HepG2 (cell line): ENCODE results near the gene MAP1LC3A. TPM values are rescaled to one million over a fixed set of nuclear protein-coding genes. Genes with fewer than 3 reads are reported as not detected.

Experiments
- ATAD3A ChIP-seq: sonication (generic); formaldehyde crosslinking; IDR thresholded peaks from 2 replicates; pipeline ENCODE4 v1.4.0; 2020; ENCODE audit warnings: missing genetic modification reagents
- ATF7 ChIP-seq, 2 experiments: fragments of 450-650 bp in 1 of 2; sonication (generic) in 1 of 2; formaldehyde crosslinking in 1 of 2; IDR thresholded peaks; 2 replicates each; pipeline versions ENCODE4 v1.4.0 to v1.6.1; 2016 to 2020; ENCODE audit warnings: antibody characterized with exemption in 1 of 2, mild to moderate bottlenecking in 1 of 2, missing genetic modification reagents in 1 of 2
- PAF1 ChIP-seq: IDR thresholded peaks from 2 replicates; pipeline ENCODE4 v1.6.1; 2016; ENCODE audit warnings: missing genetic modification reagents, missing compliant biosample characterization
- RBM22 ChIP-seq: fragments of 200-400 bp; formaldehyde crosslinking; optimal IDR thresholded peaks from 2 replicates; pipeline ENCODE3; 2017; ENCODE audit warnings: mild to moderate bottlenecking, low read length, moderate library complexity
- RFX5 ChIP-seq: IDR thresholded peaks from 2 replicates; pipeline ENCODE4 v1.6.1; 2011; ENCODE audit warnings: low read depth, low read length, improper control_type of control experiment
- SAP130 ChIP-seq: IDR thresholded peaks from 2 replicates; pipeline ENCODE4 v1.6.1; 2016; ENCODE audit warnings: low read depth
- TBX2 ChIP-seq: sonication (generic); formaldehyde crosslinking; IDR thresholded peaks from 2 replicates; pipeline ENCODE4 v1.5.0; 2020; ENCODE audit warnings: missing genetic modification reagents, mild to moderate bottlenecking, borderline replicate concordance
- ZKSCAN1 ChIP-seq: fragments of 150-350 bp; IDR thresholded peaks from 2 replicates; pipeline ENCODE4 v1.6.1; 2014; ENCODE audit warnings: low read length
- ZNF17 ChIP-seq: sonication (generic); formaldehyde crosslinking; IDR thresholded peaks from 2 replicates; pipeline ENCODE4 v1.5.0; 2020; ENCODE audit warnings: mild to moderate bottlenecking, missing genetic modification reagents
- ZNF318 ChIP-seq: sonication (generic); formaldehyde crosslinking; IDR thresholded peaks from 2 replicates; pipeline ENCODE4 v1.4.0; 2020; ENCODE audit warnings: mild to moderate bottlenecking, missing genetic modification reagents
- ZNF362 ChIP-seq: sonication (generic); formaldehyde crosslinking; IDR thresholded peaks from 2 replicates; pipeline ENCODE4 v1.4.0; 2020; ENCODE audit warnings: missing genetic modification reagents, mild to moderate bottlenecking, borderline replicate concordance
- ZZZ3 ChIP-seq: sonication (generic); formaldehyde crosslinking; IDR thresholded peaks from 2 replicates; pipeline ENCODE4 v1.4.0; 2020; ENCODE audit warnings: missing genetic modification reagents, mild to moderate bottlenecking, borderline replicate concordance
- polyA plus RNA-seq, 8 experiments: library from polyadenylated mRNA; depleted of rRNA in 3 of 8; stranded (reverse) in 7 of 8; unstranded in 1 of 8; fragments of >200 nt; fragmentation: Illumina TruSeq in 4 of 8; extraction: Trizol in 4 of 8; gene quantifications; 2 replicates each; pipeline versions ENCODE4 v1.2.1 to v1.2.3, GENCODE V29; 2011 to 2016; ENCODE audit warnings: low read depth in 4 of 8, missing spikeins in 1 of 8, mixed read lengths in 1 of 8; ENCODE audit not compliant: insufficient read depth in 1 of 8
- total RNA-seq, 5 experiments: library from RNA; depleted of rRNA; stranded (reverse); fragments of >200 nt; fragmentation: Illumina TruSeq; extraction: Trizol; gene quantifications; 2 replicates each; pipeline ENCODE4 v1.2.3, GENCODE V29; 2016; ENCODE audit warnings: low read depth in 1 of 5
- TF ChIP-seq, protein P1 (sequence below): sonication (generic); formaldehyde crosslinking; IDR thresholded peaks from 2 replicates; pipeline ENCODE4 v1.5.1; 2020; ENCODE audit warnings: missing genetic modification reagents, mild to moderate bottlenecking, borderline replicate concordance
- TF ChIP-seq, protein P2 (sequence below): sonication (generic); formaldehyde crosslinking; conservative IDR thresholded peaks from 2 replicates; pipeline ENCODE4 v1.4.0; 2020; ENCODE audit warnings: missing genetic modification reagents

MAP1LC3A gene
- total and polyA plus RNA-seq, 2 of the 13 experiments (the other 11 are each of a cell fraction or from before 2014, with no cell fraction given) = not detected

DNA sequence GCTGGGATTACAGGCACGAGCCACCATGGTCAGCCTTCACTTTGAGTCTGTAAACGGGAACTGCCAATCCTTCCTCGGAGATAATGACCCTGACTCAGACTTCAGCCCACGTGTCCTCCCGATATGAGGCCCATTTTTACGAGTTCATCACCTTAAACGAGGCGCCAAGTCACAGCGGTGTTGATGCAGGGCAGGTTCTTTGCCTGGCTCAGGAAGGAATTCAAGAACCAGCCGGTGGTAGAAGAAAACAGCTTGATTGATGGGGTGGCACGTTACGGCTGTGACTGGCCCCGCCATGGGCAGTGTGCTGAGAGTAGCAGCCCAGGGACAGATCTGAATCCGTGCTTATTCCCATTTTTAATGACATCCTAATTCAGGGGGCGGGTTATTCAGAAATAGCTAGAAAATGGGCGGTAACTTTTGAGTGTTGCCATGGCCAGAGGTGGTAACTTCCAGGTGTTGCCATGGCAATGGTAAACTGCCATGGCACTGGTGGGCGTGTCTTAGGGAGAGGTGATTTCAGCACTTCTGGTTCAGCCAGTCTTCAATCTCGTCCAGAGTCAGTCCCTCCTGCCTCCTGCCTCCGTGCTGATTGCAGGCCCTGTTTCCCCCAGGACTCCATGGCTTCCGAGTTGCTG lies 9.1 kb upstream of the MAP1LC3A start (continued):
- TF ChIP-seq ZNF318 = 0 out of 2 replicates have a peak, but pooled peaks have one; percentile 27
- TF ChIP-seq TBX2 = peak; percentile 54
- TF ChIP-seq ZNF17 (CRISPR knock-in tag) = no peak
- peak; percentile 65 for TF ChIP-seq RBM22
- peak; percentile 57 for TF ChIP-seq SAP130 (CRISPR knock-in tag)
- 0 out of 2 replicates have a peak, but pooled peaks have one; percentile 38 for TF ChIP-seq ZZZ3 (CRISPR knock-in tag)
- TF ChIP-seq ATAD3A (CRISPR knock-in tag) = no peak
- TF ChIP-seq ZKSCAN1 = no peak
- no peak for TF ChIP-seq ZNF362 (CRISPR knock-in tag)
- no peak for TF ChIP-seq ATF7 (IDR thresholded peaks at IDR 0.05)
- no peak for TF ChIP-seq ATF7 (CRISPR knock-in tag; IDR thresholded peaks at IDR 0.05)
- TF ChIP-seq, protein P1, sequence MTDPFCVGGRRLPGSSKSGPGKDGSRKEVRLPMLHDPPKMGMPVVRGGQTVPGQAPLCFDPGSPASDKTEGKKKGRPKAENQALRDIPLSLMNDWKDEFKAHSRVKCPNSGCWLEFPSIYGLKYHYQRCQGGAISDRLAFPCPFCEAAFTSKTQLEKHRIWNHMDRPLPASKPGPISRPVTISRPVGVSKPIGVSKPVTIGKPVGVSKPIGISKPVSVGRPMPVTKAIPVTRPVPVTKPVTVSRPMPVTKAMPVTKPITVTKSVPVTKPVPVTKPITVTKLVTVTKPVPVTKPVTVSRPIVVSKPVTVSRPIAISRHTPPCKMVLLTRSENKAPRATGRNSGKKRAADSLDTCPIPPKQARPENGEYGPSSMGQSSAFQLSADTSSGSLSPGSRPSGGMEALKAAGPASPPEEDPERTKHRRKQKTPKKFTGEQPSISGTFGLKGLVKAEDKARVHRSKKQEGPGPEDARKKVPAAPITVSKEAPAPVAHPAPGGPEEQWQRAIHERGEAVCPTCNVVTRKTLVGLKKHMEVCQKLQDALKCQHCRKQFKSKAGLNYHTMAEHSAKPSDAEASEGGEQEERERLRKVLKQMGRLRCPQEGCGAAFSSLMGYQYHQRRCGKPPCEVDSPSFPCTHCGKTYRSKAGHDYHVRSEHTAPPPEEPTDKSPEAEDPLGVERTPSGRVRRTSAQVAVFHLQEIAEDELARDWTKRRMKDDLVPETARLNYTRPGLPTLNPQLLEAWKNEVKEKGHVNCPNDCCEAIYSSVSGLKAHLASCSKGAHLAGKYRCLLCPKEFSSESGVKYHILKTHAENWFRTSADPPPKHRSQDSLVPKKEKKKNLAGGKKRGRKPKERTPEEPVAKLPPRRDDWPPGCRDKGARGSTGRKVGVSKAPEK (CRISPR knock-in tag) = 0 out of 2 replicates have a peak, but pooled peaks have one; percentile 22
- no peak for TF ChIP-seq PAF1 (CRISPR knock-in tag)
- peak; percentile 54; the same call in 1 of the 2 replicates for TF ChIP-seq RFX5
- TF ChIP-seq, protein P2, sequence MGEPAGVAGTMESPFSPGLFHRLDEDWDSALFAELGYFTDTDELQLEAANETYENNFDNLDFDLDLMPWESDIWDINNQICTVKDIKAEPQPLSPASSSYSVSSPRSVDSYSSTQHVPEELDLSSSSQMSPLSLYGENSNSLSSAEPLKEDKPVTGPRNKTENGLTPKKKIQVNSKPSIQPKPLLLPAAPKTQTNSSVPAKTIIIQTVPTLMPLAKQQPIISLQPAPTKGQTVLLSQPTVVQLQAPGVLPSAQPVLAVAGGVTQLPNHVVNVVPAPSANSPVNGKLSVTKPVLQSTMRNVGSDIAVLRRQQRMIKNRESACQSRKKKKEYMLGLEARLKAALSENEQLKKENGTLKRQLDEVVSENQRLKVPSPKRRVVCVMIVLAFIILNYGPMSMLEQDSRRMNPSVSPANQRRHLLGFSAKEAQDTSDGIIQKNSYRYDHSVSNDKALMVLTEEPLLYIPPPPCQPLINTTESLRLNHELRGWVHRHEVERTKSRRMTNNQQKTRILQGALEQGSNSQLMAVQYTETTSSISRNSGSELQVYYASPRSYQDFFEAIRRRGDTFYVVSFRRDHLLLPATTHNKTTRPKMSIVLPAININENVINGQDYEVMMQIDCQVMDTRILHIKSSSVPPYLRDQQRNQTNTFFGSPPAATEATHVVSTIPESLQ (CRISPR knock-in tag) = no peak
